Retinal pigment epithelial cell (primary cell): ENCODE data around the gene DGKI.

Experiments
- DNase-seq: peaks from one replicate; pipeline ENCODE4 v3.0.0-alpha.2; 2010; ENCODE audit warnings: low read depth
- H3K4me3 ChIP-seq: 2 replicates; pipeline ENCODE4 v1.5.1; 2011; ENCODE audit warnings: mild to moderate bottlenecking, low read length, control low read depth, moderate library complexity
- TF ChIP-seq, protein P1 (sequence below): conservative IDR thresholded peaks from 2 replicates; pipeline ENCODE4 v1.5.1; 2011; ENCODE audit warnings: low read depth, low read length, control low read depth, inconsistent platforms

The DGKI gene

DNA sequence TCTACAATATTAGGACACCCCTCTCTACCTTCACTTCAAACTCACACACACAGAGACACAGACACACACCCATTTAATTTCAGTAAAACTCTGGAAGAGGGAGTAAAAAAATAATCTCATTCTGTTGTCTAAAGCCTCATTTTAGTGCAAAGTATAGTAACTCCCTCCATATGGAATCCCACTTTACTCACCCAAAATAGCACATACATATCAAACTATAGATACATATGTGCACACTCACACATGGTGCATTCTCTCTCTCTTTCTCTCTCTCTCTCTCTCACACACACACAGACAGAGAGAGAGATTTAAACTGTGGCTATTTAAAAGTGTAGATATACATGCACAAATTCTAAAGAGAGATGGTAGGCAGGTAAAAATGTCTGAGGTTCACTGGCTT is 323.6 kb downstream of the DGKI start:
- TF ChIP-seq, protein P1, sequence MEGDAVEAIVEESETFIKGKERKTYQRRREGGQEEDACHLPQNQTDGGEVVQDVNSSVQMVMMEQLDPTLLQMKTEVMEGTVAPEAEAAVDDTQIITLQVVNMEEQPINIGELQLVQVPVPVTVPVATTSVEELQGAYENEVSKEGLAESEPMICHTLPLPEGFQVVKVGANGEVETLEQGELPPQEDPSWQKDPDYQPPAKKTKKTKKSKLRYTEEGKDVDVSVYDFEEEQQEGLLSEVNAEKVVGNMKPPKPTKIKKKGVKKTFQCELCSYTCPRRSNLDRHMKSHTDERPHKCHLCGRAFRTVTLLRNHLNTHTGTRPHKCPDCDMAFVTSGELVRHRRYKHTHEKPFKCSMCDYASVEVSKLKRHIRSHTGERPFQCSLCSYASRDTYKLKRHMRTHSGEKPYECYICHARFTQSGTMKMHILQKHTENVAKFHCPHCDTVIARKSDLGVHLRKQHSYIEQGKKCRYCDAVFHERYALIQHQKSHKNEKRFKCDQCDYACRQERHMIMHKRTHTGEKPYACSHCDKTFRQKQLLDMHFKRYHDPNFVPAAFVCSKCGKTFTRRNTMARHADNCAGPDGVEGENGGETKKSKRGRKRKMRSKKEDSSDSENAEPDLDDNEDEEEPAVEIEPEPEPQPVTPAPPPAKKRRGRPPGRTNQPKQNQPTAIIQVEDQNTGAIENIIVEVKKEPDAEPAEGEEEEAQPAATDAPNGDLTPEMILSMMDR = no peak
- DNase-seq = no peak
- H3K4me3 ChIP-seq = no peak overlapping the region

DNA sequence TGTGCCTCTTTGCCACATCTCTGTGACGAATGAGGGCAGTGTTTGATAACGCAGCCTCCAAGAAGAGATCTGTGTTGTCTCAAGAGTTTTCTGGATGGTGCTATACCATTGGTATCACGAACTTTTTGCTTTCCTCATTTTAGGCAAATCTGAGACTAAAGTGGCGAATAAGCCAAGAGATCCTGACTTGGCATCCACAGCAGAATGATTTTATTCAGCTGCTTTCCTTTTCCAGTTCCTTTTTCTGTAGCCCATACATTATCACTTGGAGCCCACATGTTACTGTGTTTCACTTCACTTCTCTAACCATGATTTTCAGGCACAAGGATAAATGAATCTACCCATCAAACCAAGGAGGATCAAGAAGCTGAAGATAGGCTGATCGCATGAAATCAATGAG is 325.3 kb downstream of the DGKI start:
- TF ChIP-seq, protein P1 = no peak
- H3K4me3 ChIP-seq = no peak overlapping the region
- no peak for DNase-seq

DNA sequence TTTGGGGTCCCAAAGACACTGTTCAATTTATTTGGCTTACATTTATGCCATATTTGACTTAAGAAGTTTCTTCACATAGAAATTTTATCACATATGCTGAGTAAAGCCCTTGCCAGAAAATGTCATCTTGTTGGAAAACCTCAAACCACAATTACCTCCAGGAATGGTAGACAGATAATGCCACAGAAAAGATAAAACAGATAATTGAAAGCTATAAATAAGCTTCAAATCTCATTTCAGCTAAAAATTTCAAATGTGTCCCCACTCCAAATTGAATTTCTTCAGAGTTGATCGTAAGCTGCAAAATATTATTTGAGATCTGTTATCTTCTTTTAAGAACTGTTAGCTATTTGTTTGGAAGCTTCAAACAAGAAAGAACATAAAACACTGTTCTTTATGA is 326.8 kb downstream of the DGKI start:
- TF ChIP-seq, protein P1 = no peak
- no peak overlapping the region for H3K4me3 ChIP-seq
- no peak for DNase-seq

DNA sequence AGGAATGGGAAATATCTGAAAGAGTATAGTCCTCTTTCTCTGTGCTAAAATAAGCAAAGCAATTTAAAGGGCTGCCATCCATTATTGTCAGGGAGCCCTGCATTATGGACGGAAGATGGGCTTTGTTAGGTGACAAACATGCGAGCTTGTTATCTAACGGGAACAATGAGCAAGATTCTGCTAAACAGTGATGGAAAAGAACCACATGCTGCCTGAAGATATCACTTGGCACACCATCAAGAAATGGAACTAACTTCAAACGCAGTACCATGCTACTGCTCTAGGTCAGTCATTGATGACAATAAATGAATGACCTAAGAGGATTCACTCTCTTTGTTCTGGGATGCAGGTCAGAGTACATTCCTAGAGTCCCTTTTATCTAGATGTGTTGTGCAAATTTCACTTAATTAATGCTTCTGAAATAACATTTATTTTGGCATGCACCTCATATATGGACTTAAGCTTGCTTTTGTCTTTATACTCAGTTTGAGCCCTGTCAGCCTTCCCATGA is 327.5 kb downstream of the DGKI start:
- DNase-seq = no peak
- H3K4me3 ChIP-seq = no peak overlapping the region
- TF ChIP-seq, protein P1 = no peak

DNA sequence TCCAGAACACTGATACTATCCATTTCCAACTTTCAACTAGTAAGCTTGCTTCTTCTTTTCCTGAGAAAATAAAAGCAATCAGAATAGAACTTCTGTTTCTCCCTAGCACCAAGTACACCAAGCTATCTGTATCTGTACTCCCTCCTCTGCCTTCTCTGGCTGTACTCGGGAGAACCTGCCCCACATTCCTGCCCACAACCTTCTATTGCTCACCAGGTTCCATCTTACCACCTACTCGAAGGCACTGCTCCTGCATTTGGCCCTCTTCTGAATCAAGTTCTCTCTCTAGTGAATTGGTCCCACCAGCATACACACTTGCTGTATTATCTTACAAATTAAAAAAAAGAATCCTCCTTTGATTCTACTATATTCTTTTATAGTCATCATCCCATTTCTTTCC is 333.7 kb downstream of the DGKI start:
- no peak overlapping the region for H3K4me3 ChIP-seq
- TF ChIP-seq, protein P1 = no peak
- no peak for DNase-seq

DNA sequence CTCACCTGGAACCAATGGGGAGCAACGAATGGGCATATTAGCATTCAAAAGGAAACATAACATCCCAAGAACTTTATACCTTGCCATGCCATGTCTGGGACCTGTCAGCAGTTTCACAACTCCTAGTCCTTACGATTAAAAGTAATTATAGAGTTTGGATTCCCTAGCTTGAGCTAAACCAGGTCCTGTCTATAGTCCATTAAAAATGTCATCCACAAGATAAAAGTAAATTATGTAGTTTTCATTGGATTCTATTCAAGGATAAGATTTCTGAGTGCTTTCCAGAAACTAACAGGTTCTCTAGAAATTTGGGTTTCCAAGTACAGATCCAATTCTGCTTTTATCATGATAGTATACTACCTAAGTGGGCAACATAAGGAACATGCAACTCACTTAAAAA is 339.7 kb downstream of the DGKI start:
- H3K4me3 ChIP-seq = no peak overlapping the region
- TF ChIP-seq, protein P1 = no peak
- no peak for DNase-seq

DNA sequence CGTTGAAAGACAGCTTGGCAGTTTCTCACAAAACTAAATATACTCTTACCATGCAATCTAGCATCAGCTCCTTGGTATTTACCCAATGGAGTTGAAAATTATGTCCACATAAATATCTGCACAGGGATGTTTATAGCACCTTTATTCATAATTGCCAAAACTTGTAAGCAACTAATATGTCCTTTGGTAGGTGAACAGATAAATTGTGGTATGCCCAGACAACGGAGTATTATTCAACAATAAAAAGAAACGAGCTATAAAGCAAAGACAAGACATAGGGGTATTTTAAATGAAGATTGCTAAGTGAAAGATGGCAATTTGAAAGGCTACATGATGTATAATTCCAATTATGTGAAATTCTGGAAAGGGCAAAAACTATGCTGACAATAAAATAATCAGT is 340.7 kb downstream of the DGKI start:
- DNase-seq = no peak
- H3K4me3 ChIP-seq = no peak overlapping the region
- TF ChIP-seq, protein P1 = no peak
